Type B pancreatic cell (in vitro differentiated cells): Measurements from ENCODE around the gene ZMYM4. TPM values are rescaled to one million over a fixed set of nuclear protein-coding genes. Genes with fewer than 3 reads are reported as not detected.
A peak's percentile ranks its signal among the peaks of the same experiment; 100 is the strongest.

Experiments used
- DNase-seq: peaks from one replicate; pipeline ENCODE4 v3.0.0; 2021; ENCODE audit warnings: mixed read lengths; ENCODE audit not compliant: unreplicated experiment; ENCODE audit errors: extremely low spot score
- H3K27ac Mint-ChIP-seq: 2 replicates; pipeline ENCODE4 v1.8.0; 2021; ENCODE audit warnings: mild to moderate bottlenecking, mixed read lengths
- H3K27me3 Mint-ChIP-seq: 2 replicates; pipeline ENCODE4 v1.8.0; 2021; ENCODE audit warnings: mixed read lengths
- H3K36me3 Mint-ChIP-seq: 2 replicates; pipeline ENCODE4 v1.8.0; 2021; ENCODE audit warnings: mixed read lengths
- H3K4me1 Mint-ChIP-seq: one replicate; pipeline ENCODE4 v1.8.0; 2021; ENCODE audit warnings: mixed read lengths; ENCODE audit not compliant: unreplicated experiment
- H3K4me3 Mint-ChIP-seq: 2 replicates; pipeline ENCODE4 v1.8.0; 2021; ENCODE audit warnings: mild to moderate bottlenecking, mixed read lengths
- H3K9me3 Mint-ChIP-seq: 2 replicates; pipeline ENCODE4 v1.8.0; 2021; ENCODE audit warnings: mixed read lengths
- CTCF ChIP-seq: fragments of 200-600 bp; sonication (generic); conservative IDR thresholded peaks from 2 replicates; pipeline ENCODE4 v1.5.0; 2021; ENCODE audit warnings: antibody characterized with exemption, mild to moderate bottlenecking
- total RNA-seq: library from RNA; stranded (reverse); gene quantifications from 2 replicates; pipeline ENCODE4 v1.2.1, GENCODE V29; 2021; ENCODE audit warnings: low replicate concordance

The ZMYM4 gene
- total RNA-seq, 1 donor from 2014 or later, result 85.4 TPM

- no peaks in the 10 kb centered on the region for H3K9me3 Mint-ChIP-seq
- H3K4me3 Mint-ChIP-seq, result peak overlapping the region; percentile 59
- no peaks in the 10 kb centered on the region for H3K4me1 Mint-ChIP-seq
- no peak for TF ChIP-seq CTCF
- H3K36me3 Mint-ChIP-seq, result peaks cover 10% of the 10 kb centered on the region
- DNase-seq, result no peak
- H3K27me3 Mint-ChIP-seq, result no peaks in the 10 kb centered on the region
- peak overlapping the region; percentile 72 for H3K27ac Mint-ChIP-seq
Observed at GRCh38 chr1:35439626-35440025, 171.1 kb downstream of the ZMYM4 start.

- peak overlapping the region; percentile 46 for H3K27ac Mint-ChIP-seq
- H3K9me3 Mint-ChIP-seq, result no peaks in the 10 kb centered on the region
- peaks cover 5% of the 10 kb centered on the region for H3K36me3 Mint-ChIP-seq
- H3K27me3 Mint-ChIP-seq, result no peaks in the 10 kb centered on the region
- no peaks in the 10 kb centered on the region for H3K4me1 Mint-ChIP-seq
- H3K4me3 Mint-ChIP-seq, result no peak overlapping the region
- no peak for TF ChIP-seq CTCF
- no peak for DNase-seq
Observed at GRCh38 chr1:35441926-35442579, 173.5 kb downstream of the ZMYM4 start.

GRCh38 chr1:35442734-35443133, 174.2 kb downstream of the ZMYM4 start:
- Mint-ChIP-seq H3K36me3 (peaks cover 3% of the 10 kb centered on the region), H3K27ac (peak overlapping the region; percentile 59), H3K4me3 (no peak overlapping the region), H3K9me3 (no peaks in the 10 kb centered on the region), H3K4me1 (no peaks in the 10 kb centered on the region), H3K27me3 (no peaks in the 10 kb centered on the region)
- no peak for DNase-seq
- TF ChIP-seq CTCF, result no peak

DNA sequence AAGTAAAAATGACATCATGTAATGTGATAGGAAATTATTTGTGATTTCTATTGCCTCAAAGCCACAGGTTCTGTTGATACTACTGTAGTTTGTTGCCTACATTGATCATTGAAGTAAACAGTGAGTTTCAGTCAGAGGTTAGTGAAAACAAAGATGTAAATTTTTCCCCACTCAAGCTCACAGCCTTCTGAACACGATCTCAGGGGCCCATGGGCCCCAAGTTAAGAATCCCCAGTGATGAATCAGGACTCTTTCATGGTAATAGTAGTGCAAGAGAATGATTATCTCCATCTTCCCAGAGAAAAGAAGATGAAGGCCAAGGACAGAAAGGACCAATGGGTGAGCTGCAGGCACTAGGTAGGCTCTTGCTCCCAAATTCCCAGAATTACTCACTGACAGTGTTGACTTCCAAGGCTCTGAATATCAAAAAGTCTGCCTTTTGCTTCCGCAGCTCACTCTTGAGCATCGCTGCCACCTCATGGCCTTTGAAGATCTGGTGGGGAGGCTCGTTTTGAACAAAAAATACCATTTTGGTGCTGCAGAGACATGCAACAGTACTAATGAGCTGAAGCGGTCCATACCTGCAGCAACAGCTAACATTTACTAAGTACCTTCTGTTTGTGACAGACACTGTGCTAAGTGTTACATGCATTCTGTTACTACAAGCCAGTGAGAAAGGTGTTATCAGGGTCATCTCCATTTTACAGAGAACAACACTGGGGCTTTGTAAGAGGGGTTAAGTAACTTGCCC, 175.4 kb downstream of the ZMYM4 start:
- Mint-ChIP-seq H3K27ac (no peak overlapping the region), H3K9me3 (no peaks in the 10 kb centered on the region), H3K4me3 (no peak overlapping the region), H3K4me1 (no peaks in the 10 kb centered on the region), H3K27me3 (no peaks in the 10 kb centered on the region), H3K36me3 (no peaks in the 10 kb centered on the region)
- peak; percentile 40 for TF ChIP-seq CTCF
- DNase-seq, result no peak

DNA sequence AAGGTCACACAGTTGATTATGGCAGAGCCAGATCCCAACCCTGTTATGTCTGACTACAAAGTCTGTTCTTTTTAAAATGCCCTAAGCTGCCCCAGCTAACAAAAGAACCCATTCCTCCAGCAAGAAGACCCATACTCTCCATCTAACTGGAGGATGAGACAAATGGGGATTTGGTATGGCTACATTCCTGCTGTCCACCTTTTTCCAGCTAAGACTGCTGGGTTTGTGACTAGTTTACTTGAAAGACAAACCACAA, 175.9 kb downstream of the ZMYM4 start:
- no peak for TF ChIP-seq CTCF
- H3K27ac Mint-ChIP-seq, result no peak overlapping the region

More for the DNA sequence above, 175.9 kb downstream of the ZMYM4 start:
- Mint-ChIP-seq H3K36me3 (no peaks in the 10 kb centered on the region), H3K9me3 (no peaks in the 10 kb centered on the region), H3K27me3 (no peaks in the 10 kb centered on the region), H3K4me1 (no peaks in the 10 kb centered on the region), H3K4me3 (no peak overlapping the region)
- no peak for DNase-seq
